WERI-Rb-1 (cell line): ENCODE results near the gene GPC1.

ENCODE experiments used
- DNase-seq: peaks from one replicate; pipeline ENCODE4 v3.0.0-alpha.2; 2020
- H3K27ac ChIP-seq: fragments of 250-450 bp; sonication (Bioruptor Pico); 2 replicates; pipeline ENCODE4 v1.5.1; 2020; ENCODE audit warnings: mild to moderate bottlenecking, moderate library complexity
- H3K27me3 ChIP-seq: fragments of 250-450 bp; sonication (Bioruptor Pico); 2 replicates; pipeline ENCODE4 v1.5.1; 2021; ENCODE audit warnings: mild to moderate bottlenecking, low read depth, moderate library complexity; ENCODE audit not compliant: insufficient read depth, severe bottlenecking
- H3K36me3 ChIP-seq: fragments of 250-450 bp; sonication (Bioruptor Pico); 2 replicates; pipeline ENCODE4 v1.5.1; 2020; ENCODE audit warnings: mild to moderate bottlenecking, moderate library complexity
- H3K4me3 ChIP-seq: 2 replicates; pipeline ENCODE4 v1.5.1; 2011; ENCODE audit warnings: low read depth, mild to moderate bottlenecking, control low read depth, low read length
- H3K9me3 ChIP-seq: fragments of 250-450 bp; sonication (Bioruptor Pico); 2 replicates; pipeline ENCODE4 v1.5.1; 2021; ENCODE audit warnings: mild to moderate bottlenecking, moderate library complexity; ENCODE audit not compliant: severe bottlenecking
- TF ChIP-seq, protein P1 (sequence below): IDR thresholded peaks from 2 replicates; pipeline ENCODE4 v1.5.1; 2011; ENCODE audit warnings: low read depth, mild to moderate bottlenecking, control low read depth, inconsistent platforms, low read length

Gene GPC1

DNA sequence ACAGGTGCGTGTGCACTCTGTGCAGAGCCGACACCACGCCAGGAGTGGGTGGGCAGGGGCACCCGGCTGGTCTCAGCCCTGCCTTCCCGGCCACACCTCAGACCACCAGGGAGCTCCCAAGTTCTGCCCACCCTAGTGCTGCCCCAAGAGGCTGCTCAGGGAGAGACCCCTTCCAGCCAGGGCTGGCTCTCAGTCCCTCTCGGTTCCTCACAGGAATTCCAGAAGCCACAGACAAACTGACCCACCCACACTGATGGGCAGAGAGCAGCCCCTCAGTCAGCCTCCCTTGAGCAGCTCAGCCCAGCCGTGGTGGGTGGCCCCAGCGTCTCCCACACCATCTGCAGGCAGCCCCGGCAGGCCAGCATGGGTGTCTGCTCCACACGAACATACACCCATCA lies 33.8 kb downstream of the GPC1 start:
- Histone ChIP-seq H3K27me3 (no peaks in the 10 kb centered on the region), H3K9me3 (no peaks in the 10 kb centered on the region), H3K27ac (no peak overlapping the region), H3K36me3 (peaks cover 4% of the 10 kb centered on the region), H3K4me3 (no peak overlapping the region)
- DNase-seq, result no peak
- TF ChIP-seq, protein P1, sequence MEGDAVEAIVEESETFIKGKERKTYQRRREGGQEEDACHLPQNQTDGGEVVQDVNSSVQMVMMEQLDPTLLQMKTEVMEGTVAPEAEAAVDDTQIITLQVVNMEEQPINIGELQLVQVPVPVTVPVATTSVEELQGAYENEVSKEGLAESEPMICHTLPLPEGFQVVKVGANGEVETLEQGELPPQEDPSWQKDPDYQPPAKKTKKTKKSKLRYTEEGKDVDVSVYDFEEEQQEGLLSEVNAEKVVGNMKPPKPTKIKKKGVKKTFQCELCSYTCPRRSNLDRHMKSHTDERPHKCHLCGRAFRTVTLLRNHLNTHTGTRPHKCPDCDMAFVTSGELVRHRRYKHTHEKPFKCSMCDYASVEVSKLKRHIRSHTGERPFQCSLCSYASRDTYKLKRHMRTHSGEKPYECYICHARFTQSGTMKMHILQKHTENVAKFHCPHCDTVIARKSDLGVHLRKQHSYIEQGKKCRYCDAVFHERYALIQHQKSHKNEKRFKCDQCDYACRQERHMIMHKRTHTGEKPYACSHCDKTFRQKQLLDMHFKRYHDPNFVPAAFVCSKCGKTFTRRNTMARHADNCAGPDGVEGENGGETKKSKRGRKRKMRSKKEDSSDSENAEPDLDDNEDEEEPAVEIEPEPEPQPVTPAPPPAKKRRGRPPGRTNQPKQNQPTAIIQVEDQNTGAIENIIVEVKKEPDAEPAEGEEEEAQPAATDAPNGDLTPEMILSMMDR, result 0 out of 2 replicates have a peak, but pooled peaks have one; percentile 8

DNA sequence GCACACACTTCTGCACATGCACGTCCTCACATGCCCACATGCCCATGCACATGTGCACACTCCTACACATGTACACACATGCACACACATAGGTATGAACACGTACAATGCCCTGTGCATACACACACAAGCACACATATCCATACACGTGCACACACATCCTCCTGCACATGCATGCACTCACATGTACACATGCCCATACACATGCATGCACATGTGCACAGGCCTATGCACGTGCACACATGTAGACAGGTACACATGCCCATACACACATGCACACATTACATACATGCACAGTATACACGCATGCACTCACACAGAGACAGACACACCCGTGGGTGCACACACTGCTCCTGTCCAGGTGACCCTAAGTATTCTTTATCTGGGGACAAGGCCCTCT lies 34.3 kb downstream of the GPC1 start:
- Histone ChIP-seq H3K9me3 (peaks cover 3% of the 10 kb centered on the region), H3K36me3 (peaks cover under 1% of the 10 kb centered on the region; the same call in 1 of the 2 replicates), H3K4me3 (no peak overlapping the region), H3K27ac (no peak overlapping the region), H3K27me3 (no peaks in the 10 kb centered on the region)
- TF ChIP-seq, protein P1, result no peak
- DNase-seq, result no peak

DNA sequence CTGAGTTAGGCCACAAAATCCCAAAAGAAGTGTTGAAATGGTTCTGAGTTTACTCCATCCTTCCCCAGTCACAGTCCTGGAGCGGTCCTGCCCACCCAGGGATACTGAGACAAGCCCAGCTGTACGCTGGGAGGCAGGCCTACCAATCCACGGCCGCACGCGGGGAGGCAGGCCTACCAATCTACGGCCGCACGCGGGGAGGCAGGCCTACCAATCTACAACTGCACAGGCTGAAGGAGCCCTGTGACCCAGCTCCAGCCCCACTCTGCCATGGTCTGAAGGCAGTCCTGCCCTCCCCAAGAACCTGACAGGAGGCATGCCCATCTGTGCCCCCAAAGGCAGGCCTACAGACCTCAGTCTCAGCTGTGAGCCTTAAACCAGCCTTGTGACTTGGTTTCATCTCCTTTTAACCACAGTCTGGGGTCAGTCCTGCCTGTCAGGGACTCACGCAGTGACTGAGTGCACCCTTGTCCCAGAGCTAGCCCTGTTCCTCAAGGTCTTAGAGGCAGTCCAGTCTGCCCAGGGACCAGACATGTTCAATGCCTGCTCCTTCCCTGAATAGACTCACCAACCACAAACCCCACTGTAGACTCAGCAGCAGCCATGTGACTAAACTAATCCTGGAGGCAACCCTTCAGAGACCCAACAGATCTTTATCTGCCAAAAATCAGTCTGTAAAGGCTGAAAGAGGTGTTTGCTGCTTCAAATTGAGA lies 36.8 kb downstream of the GPC1 start:
- Histone ChIP-seq H3K9me3 (peaks cover 6% of the 10 kb centered on the region), H3K36me3 (peaks cover 3% of the 10 kb centered on the region; the same call in 1 of the 2 replicates), H3K4me3 (no peak overlapping the region), H3K27ac (no peak overlapping the region), H3K27me3 (no peaks in the 10 kb centered on the region)
- DNase-seq, result no peak
- TF ChIP-seq, protein P1, result no peak

DNA sequence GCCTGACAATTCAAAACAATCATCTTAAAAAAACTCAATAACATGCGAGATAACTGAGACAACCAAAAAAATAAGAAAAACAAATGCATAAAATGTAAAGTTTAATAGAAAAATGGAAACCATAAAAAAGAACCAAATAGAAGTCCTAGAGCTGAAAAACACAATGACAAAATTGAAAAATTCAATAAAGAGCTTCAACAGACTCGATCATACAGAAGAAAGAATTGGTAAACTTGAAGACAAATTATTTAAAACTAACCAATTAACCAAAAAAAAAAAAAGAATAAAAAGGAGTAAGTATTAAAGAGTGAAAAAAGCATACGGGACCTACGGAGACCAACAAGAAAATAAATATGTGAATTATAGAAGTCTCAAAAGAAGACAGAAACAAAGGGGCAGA lies 37.7 kb downstream of the GPC1 start:
- Histone ChIP-seq H3K27ac (no peak overlapping the region), H3K4me3 (no peak overlapping the region), H3K36me3 (peaks cover 3% of the 10 kb centered on the region; the same call in 1 of the 2 replicates), H3K9me3 (peaks cover 6% of the 10 kb centered on the region), H3K27me3 (no peaks in the 10 kb centered on the region)
- DNase-seq, result no peak
- TF ChIP-seq, protein P1, result no peak

DNA sequence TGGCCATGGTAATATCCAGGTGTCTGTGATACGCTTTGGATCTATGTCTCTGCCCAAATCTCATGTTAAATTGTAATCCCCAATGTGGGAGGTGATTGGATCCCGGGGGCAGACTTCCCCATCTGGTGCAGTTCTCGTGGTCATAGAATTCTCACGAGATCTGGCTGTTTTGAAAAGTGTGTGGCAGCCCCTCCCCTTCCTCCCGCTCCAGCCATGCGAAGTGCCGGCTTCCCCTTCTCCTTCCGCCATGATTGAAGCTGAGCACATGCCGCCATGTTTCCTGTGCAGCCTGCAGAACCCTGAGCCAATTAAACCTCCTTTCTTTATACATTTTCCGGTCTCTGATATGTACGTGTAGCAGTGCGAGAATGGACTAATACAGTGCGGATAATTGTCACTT lies 42.5 kb downstream of the GPC1 start:
- no peak overlapping the region for H3K4me3 ChIP-seq
- no peaks in the 10 kb centered on the region for H3K27me3 ChIP-seq
- DNase-seq, result peak; percentile 11
- H3K9me3 ChIP-seq, result peaks cover 6% of the 10 kb centered on the region
- H3K27ac ChIP-seq, result no peak overlapping the region
- TF ChIP-seq, protein P1, result no peak
- H3K36me3 ChIP-seq, result peaks cover 3% of the 10 kb centered on the region; the same call in 1 of the 2 replicates
